Upper lobe of left lung (tissue), 6 donors: ENCODE results near the gene ZNF417. TPM values are rescaled to one million over a fixed set of nuclear protein-coding genes. Genes with fewer than 3 reads are reported as not detected.

ENCODE experiments used
- ATAC-seq, 2 donors: fragments of 200-7000 bp; cut with Tn5 transposase; one replicate each; pipeline ENCODE4 v1.9.1; 2022; ENCODE audit warnings: mild to moderate bottlenecking in 2 of 2, moderate library complexity in 2 of 2; ENCODE audit not compliant: low FRiP score in 2 of 2
- DNase-seq, 2 donors: peaks; one replicate each; pipeline ENCODE4 v3.0.0-alpha.2; 2019 to 2020
- H3K27ac ChIP-seq, 4 donors: fragments of 200-600 bp; sonication (generic); one replicate each; pipeline ENCODE4 v1.5.1; 2016 to 2019
- H3K27me3 ChIP-seq, 4 donors: fragments of 200-600 bp; sonication (generic); one replicate each; pipeline ENCODE4 v1.5.1; 2017 to 2019
- H3K36me3 ChIP-seq, 4 donors: fragments of 200-600 bp; sonication (generic); one replicate each; pipeline ENCODE4 v1.5.1; 2016 to 2019
- H3K4me1 ChIP-seq, 4 donors: fragments of 200-600 bp; sonication (generic); one replicate each; pipeline ENCODE4 v1.5.1; 2018 to 2019
- H3K4me3 ChIP-seq, 4 donors: fragments of 200-600 bp; sonication (generic); one replicate each; pipeline ENCODE4 v1.5.1; 2017 to 2019; ENCODE audit warnings: mild to moderate bottlenecking in 2 of 4, moderate library complexity in 1 of 4
- H3K9me3 ChIP-seq, 4 donors: fragments of 200-600 bp; sonication (generic); one replicate each; pipeline ENCODE4 v1.5.1; 2018 to 2019
- EP300 ChIP-seq, 4 donors: sonication (generic); formaldehyde crosslinking; IDR thresholded peaks; one replicate each; pipeline ENCODE4 v1.5.1; 2017; ENCODE audit warnings: antibody characterized with exemption in 4 of 4, control low read depth in 2 of 4
- POLR2A ChIP-seq, 4 donors: fragments of 450-650 bp; IDR thresholded peaks; one replicate each; pipeline ENCODE4 v1.5.1; 2016 to 2017; ENCODE audit warnings: antibody characterized with exemption in 4 of 4, mild to moderate bottlenecking in 2 of 4
- POLR2AphosphoS5 ChIP-seq, 2 donors: sonication (generic); formaldehyde crosslinking; IDR thresholded peaks; one replicate each; pipeline ENCODE4 v1.5.1; 2017; ENCODE audit warnings: antibody characterized with exemption in 2 of 2
- WGBS, 2 donors: methylation state at CpG; one replicate each; pipeline ENCODE4 v1.1.5; 2017 to 2018; 5-methylcytosine and 5-hydroxymethylcytosine counted together
- total RNA-seq, 6 donors: library from RNA; depleted of rRNA in 4 of 6; stranded (reverse); fragments of >200 nt in 4 of 6; gene quantifications; one replicate each; pipeline versions ENCODE4 v1.1.0 to v1.2.1, GENCODE V29; 2016 to 2021
- TF ChIP-seq, protein P1 (sequence below), 6 experiments: fragments of 450-650 bp in 4 of 6; fragments of 200-600 bp in 2 of 6; sonication (generic) in 2 of 6; IDR thresholded peaks; one replicate each; pipeline ENCODE4 v1.5.1; 2016 to 2019; ENCODE audit warnings: antibody characterized with exemption in 6 of 6
- donor health status: DM: no; HTN: no; CAD: no; lungs with moderate emphysema.
- donor health status: DM: no; HTN: yes; CAD: no; lungs with severe emphysema.

ZNF417 gene
- total RNA-seq, 6 donors from 2014 or later, result 7.3 to 24.1 (median 14.4) TPM

DNA sequence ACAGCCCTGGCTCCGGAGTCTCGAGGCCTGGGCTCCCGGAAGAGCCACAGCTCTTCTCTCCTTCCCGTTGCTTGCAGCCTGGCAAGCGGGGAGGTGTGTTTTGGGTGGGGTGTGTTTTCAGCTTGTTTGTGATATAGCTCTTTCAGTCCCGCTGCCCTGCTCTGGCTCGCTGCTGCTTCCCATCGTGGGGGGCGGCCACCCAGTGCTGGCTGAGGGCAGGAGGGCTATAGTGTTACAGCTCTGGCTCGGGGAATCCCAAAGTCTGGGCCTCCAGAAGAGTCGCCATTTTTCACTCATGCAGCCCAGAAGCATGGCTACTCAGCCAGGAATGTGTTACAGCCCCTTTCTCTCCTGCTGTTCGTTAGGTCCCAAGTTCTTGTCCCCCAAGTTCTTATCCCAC lies 33.3 kb upstream of the ZNF417 start:
- H3K27ac ChIP-seq, result no peak overlapping the region
- no peak for ATAC-seq
- WGBS, 2 donors, result 90 to 93% methylated on average over 8 to 12 of the region's 12 CpGs
- H3K9me3 ChIP-seq, result peaks cover 4 to 64% (median 25%) of the 10 kb centered on the region in 4 donors
- TF ChIP-seq, protein P1, sequence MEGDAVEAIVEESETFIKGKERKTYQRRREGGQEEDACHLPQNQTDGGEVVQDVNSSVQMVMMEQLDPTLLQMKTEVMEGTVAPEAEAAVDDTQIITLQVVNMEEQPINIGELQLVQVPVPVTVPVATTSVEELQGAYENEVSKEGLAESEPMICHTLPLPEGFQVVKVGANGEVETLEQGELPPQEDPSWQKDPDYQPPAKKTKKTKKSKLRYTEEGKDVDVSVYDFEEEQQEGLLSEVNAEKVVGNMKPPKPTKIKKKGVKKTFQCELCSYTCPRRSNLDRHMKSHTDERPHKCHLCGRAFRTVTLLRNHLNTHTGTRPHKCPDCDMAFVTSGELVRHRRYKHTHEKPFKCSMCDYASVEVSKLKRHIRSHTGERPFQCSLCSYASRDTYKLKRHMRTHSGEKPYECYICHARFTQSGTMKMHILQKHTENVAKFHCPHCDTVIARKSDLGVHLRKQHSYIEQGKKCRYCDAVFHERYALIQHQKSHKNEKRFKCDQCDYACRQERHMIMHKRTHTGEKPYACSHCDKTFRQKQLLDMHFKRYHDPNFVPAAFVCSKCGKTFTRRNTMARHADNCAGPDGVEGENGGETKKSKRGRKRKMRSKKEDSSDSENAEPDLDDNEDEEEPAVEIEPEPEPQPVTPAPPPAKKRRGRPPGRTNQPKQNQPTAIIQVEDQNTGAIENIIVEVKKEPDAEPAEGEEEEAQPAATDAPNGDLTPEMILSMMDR (IDR thresholded peaks at IDR 0.05), result no peak
- no peak for TF ChIP-seq POLR2A (IDR thresholded peaks at IDR 0.05)
- no peaks in the 10 kb centered on the region for H3K27me3 ChIP-seq
- H3K4me1 ChIP-seq, result peaks cover 6 to 16% (median 7%) of the 10 kb centered on the region in 4 donors
- DNase-seq, result peak in 1 of 2 donors; percentile 68
- H3K36me3 ChIP-seq, result no peaks in the 10 kb centered on the region
- H3K4me3 ChIP-seq, result no peak overlapping the region

DNA sequence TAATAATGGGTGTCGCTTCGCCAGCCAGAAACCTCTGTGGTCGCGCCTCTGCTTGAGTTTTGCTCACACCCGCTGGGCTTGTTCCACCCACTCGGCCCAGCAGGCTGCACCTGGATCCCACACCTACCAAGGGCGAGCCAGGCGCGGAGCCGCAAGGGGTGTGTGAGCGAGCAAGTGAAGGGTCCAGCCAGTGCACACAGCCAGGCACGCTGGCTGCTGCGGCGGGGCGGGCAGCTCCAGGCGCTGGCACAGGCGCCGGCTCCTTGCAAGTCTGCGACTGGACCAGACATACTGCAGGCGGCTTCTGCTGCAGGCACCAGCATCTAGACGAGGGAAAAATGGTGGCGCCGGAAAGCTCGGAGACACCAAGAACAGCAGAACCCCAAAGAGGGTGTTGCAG lies 32.9 kb upstream of the ZNF417 start:
- ATAC-seq (no peak), DNase-seq (peak in 1 of 2 donors; percentile 78)
- no peak overlapping the region for H3K4me3 ChIP-seq
- H3K27ac ChIP-seq, result no peak overlapping the region
- H3K4me1 ChIP-seq, result peaks cover 6 to 16% (median 7%) of the 10 kb centered on the region in 4 donors
- TF ChIP-seq EP300 (IDR thresholded peaks at IDR 0.05) (no peak), POLR2A (IDR thresholded peaks at IDR 0.05) (no peak), POLR2AphosphoS5 (IDR thresholded peaks at IDR 0.05) (no peak)
- H3K9me3 ChIP-seq, result peaks cover 4 to 64% (median 28%) of the 10 kb centered on the region in 4 donors
- no peaks in the 10 kb centered on the region for H3K27me3 ChIP-seq
- WGBS, 2 donors, result 93 to 94% methylated on average over 15 to 24 of the region's 24 CpGs
- no peaks in the 10 kb centered on the region for H3K36me3 ChIP-seq

DNA sequence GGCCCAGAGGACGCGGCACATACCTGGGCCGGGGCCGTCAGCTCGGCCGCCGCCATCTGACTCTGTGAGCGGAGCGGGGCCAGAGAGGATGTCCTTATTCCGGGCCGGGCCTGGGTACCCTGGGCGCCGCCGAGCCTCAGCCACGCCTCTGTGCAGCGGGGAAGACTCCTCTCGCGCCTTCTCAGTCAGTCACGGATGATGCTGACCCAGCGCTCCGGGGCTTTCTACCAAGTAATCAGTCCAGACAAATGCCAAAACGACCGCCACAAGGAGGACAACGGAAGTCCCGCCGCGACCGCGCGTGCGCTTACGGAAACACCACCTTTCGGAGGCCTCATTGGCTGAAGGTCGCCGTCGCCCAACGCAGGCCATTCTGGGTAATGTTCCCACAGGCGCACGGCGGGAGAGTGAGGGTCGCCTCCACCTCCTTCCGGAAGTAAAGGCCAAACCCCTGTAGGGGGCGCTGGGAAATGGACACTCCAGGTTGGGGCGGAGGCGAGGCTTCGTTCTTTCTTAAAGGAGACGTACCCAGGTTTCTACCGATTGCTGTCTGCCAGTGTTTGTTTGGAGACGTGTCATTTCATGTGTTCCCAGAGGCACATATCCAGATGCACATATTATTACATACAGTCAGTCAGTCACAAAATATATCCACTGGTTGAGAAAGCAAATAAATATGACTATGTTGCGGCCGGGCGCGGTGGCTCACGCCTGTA lies 31.2 kb upstream of the ZNF417 start, which contains the start of gene ZNF256:
Gene ZNF256, minus strand, starts transcription at position 288 of the 716 bp plus-strand sequence. Its CDS starts 232 bp downstream, at position 56.
- WGBS, 2 donors, result 14 to 31% methylated on average over 10 to 32 of the region's 54 CpGs
- peaks cover 6 to 16% (median 7%) of the 10 kb centered on the region in 4 donors for H3K4me1 ChIP-seq
- peaks cover 15 to 64% (median 37%) of the 10 kb centered on the region in 4 donors for H3K9me3 ChIP-seq
- TF ChIP-seq POLR2AphosphoS5 (IDR thresholded peaks at IDR 0.05), result peak; percentile 66 to 80
- TF ChIP-seq POLR2A (IDR thresholded peaks at IDR 0.05), result peak in 1 of 4 donors; percentile 24
- TF ChIP-seq, protein P1 (IDR thresholded peaks at IDR 0.05), result peak; percentile 42 to 85 (median 70)
- TF ChIP-seq EP300 (IDR thresholded peaks at IDR 0.05), result no peak
- no peaks in the 10 kb centered on the region for H3K27me3 ChIP-seq
- DNase-seq (peak; percentile 86 to 96), ATAC-seq (peak; percentile 95 to 98)
- H3K27ac ChIP-seq, result peak within 1 kb of the TSS; percentile 77 to 87 (median 84)
- peaks cover 0 to 17% (median 12%) of the 10 kb centered on the region in 4 donors for H3K36me3 ChIP-seq
- H3K4me3 ChIP-seq, result peak within 1 kb of the TSS; percentile 71 to 93 (median 80)

DNA sequence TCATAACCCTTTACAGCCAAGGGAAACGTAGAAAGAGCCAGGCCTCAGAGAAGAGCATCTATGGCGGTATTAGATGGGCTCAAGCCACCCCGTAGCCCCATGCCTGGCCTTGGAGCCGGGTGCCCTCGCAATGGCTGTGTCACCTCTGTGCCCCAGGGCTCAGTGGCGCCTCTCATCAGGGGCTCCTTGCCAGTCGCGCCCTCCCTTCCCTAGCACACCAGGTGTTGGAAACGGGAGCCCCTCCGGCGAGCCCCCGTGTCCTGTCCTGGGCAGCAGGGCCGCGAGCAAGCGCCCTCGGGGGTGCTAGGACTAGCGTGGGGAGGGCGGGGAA lies 30.7 kb upstream of the ZNF417 start:
- ATAC-seq, result no peak

DNA sequence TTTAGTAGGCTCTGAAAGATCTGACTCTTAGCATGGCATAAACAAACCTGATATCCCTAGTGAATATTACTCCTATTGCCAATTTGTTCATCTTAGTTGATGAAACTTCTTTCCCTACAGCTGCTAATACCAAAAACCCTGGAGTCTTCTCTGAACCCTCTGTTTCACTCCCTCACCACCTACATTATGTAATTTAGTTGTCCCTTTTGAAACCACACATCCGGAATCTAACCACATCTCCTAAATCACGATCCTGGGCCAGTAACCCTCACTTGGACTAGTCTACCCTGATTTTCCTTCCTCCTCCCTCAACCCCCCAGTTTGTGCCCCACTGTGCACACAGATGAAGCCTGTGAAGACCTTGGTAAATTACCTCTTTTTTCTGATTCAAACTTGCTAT lies 29.9 kb upstream of the ZNF417 start:
- Histone ChIP-seq H3K9me3 (peaks cover 27 to 69% (median 49%) of the 10 kb centered on the region in 4 donors), H3K36me3 (peaks cover 11 to 30% (median 25%) of the 10 kb centered on the region in 4 donors), H3K27me3 (no peaks in the 10 kb centered on the region), H3K4me1 (peaks cover 6 to 16% (median 7%) of the 10 kb centered on the region in 4 donors), H3K27ac (no peak overlapping the region), H3K4me3 (peak overlapping the region in 1 of 4 donors; percentile 93)
- ATAC-seq (no peak), DNase-seq (no peak)
- WGBS, 2 donors, result 53 to 69% methylated on average over 2 of the region's 2 CpGs
- TF ChIP-seq EP300 (IDR thresholded peaks at IDR 0.05) (no peak), POLR2AphosphoS5 (IDR thresholded peaks at IDR 0.05) (no peak), POLR2A (IDR thresholded peaks at IDR 0.05) (no peak)
- TF ChIP-seq, protein P1 (IDR thresholded peaks at IDR 0.05), result no peak

More for the DNA sequence above, 30.7 kb upstream of the ZNF417 start:
- TF ChIP-seq, protein P1 (IDR thresholded peaks at IDR 0.05), result no peak
- TF ChIP-seq POLR2A (IDR thresholded peaks at IDR 0.05), result no peak
- no peak for TF ChIP-seq POLR2AphosphoS5 (IDR thresholded peaks at IDR 0.05)
- TF ChIP-seq EP300 (IDR thresholded peaks at IDR 0.05), result no peak
- H3K27me3 ChIP-seq, result no peaks in the 10 kb centered on the region
- peaks cover 4 to 22% (median 17%) of the 10 kb centered on the region in 4 donors for H3K36me3 ChIP-seq
- no peak for DNase-seq
- WGBS, 2 donors, result 0% methylated on average over 8 of the region's 18 CpGs; no CpG with 5 or more reads in 1 of the 2 donors
- peaks cover 6 to 16% (median 7%) of the 10 kb centered on the region in 4 donors for H3K4me1 ChIP-seq
- H3K9me3 ChIP-seq, result peaks cover 20 to 65% (median 42%) of the 10 kb centered on the region in 4 donors
- peak overlapping the region; percentile 71 to 93 (median 80) for H3K4me3 ChIP-seq
- H3K27ac ChIP-seq, result peak overlapping the region; percentile 77 to 87 (median 84)
